HEK293T (cell line): ENCODE results near the gene NRP2.

ENCODE experiments used
- ARNT ChIP-seq: fragments of 450-650 bp; IDR thresholded peaks from 2 replicates; pipeline ENCODE4 v1.6.1; 2017; ENCODE audit warnings: mild to moderate bottlenecking
- BHLHE40 ChIP-seq: fragments of 450-650 bp; IDR thresholded peaks from 2 replicates; pipeline ENCODE4 v1.6.1; 2016; ENCODE audit warnings: mild to moderate bottlenecking, moderate library complexity, borderline replicate concordance
- CTBP1 ChIP-seq: fragments of 450-650 bp; IDR thresholded peaks from 2 replicates; pipeline ENCODE4 v1.6.1; 2016; ENCODE audit warnings: borderline replicate concordance
- ELF4 ChIP-seq: fragments of 450-650 bp; IDR thresholded peaks from 2 replicates; pipeline ENCODE4 v1.6.1; 2017; ENCODE audit warnings: antibody characterized with exemption
- FOXA1 ChIP-seq: fragments of 450-650 bp; IDR thresholded peaks from 2 replicates; pipeline ENCODE4 v1.6.1; 2016; ENCODE audit warnings: mild to moderate bottlenecking
- FOXM1 ChIP-seq: fragments of 450-650 bp; IDR thresholded peaks from 2 replicates; pipeline ENCODE4 v1.6.1; 2017; ENCODE audit warnings: mild to moderate bottlenecking, borderline replicate concordance
- HDGF ChIP-seq: fragments of 450-650 bp; IDR thresholded peaks from 2 replicates; pipeline ENCODE4 v1.6.1; 2017; ENCODE audit warnings: antibody characterized with exemption, borderline replicate concordance
- L3MBTL2 ChIP-seq: fragments of 450-650 bp; conservative IDR thresholded peaks from 2 replicates; pipeline ENCODE4 v1.6.1; 2016; ENCODE audit warnings: mild to moderate bottlenecking
- LEF1 ChIP-seq: fragments of 450-650 bp; IDR thresholded peaks from 2 replicates; pipeline ENCODE4 v1.6.1; 2017; ENCODE audit warnings: mild to moderate bottlenecking, borderline replicate concordance
- PKNOX1 ChIP-seq: fragments of 450-650 bp; IDR thresholded peaks from 2 replicates; pipeline ENCODE4 v1.6.1; 2016
- SP1 ChIP-seq: fragments of 450-650 bp; IDR thresholded peaks from 2 replicates; pipeline ENCODE4 v1.6.1; 2017
- ZNF384 ChIP-seq: fragments of 450-650 bp; IDR thresholded peaks from 2 replicates; pipeline ENCODE4 v1.6.1; 2016

GRCh38 chr2:205762881-205763280 is 80.6 kb downstream of the NRP2 start:
- TF ChIP-seq ELF4 (no peak), ARNT (no peak), LEF1 (no peak), CTBP1 (no peak), L3MBTL2 (no peak), ZNF384 (no peak), SP1 (no peak), BHLHE40 (no peak), HDGF (no peak), PKNOX1 (no peak), FOXM1 (no peak), FOXA1 (no peak)
